ENCODE measurements around the gene ZNF764.
"Not testable (repeated sequence)": the region's sequence is repeated elsewhere in the genome, so short reads cannot be mapped to it uniquely, and the experiment has no call there.

Gene ZNF764

GRCh38 chr16:30530163-30531037 is 27.8 kb downstream of the ZNF764 start:
- no peaks in the 10 kb centered on the region for H3K9me3 Mint-ChIP-seq
- H3K27ac Mint-ChIP-seq = peak overlapping the region; percentile 55
- no peak overlapping the region for H3K4me3 Mint-ChIP-seq
- peaks cover 21% of the 10 kb centered on the region for H3K36me3 Mint-ChIP-seq (ENCODE audit: low read depth)
- H3K4me1 Mint-ChIP-seq (ENCODE audit: low read depth) = peaks cover 46% of the 10 kb centered on the region
- no peaks in the 10 kb centered on the region for H3K27me3 Mint-ChIP-seq

- Mint-ChIP-seq H3K27ac (no peak overlapping the region), H3K4me3 (no peak overlapping the region), H3K4me1 (ENCODE audit: low read depth) (peaks cover 43% of the 10 kb centered on the region), H3K27me3 (no peaks in the 10 kb centered on the region), H3K36me3 (ENCODE audit: low read depth) (peaks cover 17% of the 10 kb centered on the region), H3K9me3 (no peaks in the 10 kb centered on the region)
Observed at GRCh38 chr16:30528799-30529457, 29.2 kb downstream of the ZNF764 start.

- no peaks in the 10 kb centered on the region for H3K27me3 Mint-ChIP-seq
- H3K9me3 Mint-ChIP-seq = no peaks in the 10 kb centered on the region
- H3K4me3 Mint-ChIP-seq = peak overlapping the region; percentile 71
- peak overlapping the region; percentile 62 for H3K27ac Mint-ChIP-seq
- peaks cover 12% of the 10 kb centered on the region for H3K36me3 Mint-ChIP-seq (ENCODE audit: low read depth)
- H3K4me1 Mint-ChIP-seq (ENCODE audit: low read depth) = peaks cover 32% of the 10 kb centered on the region
Observed at GRCh38 chr16:30527635-30528178, 30.5 kb downstream of the ZNF764 start.

- Mint-ChIP-seq H3K36me3 (ENCODE audit: low read depth) (peaks cover 17% of the 10 kb centered on the region), H3K4me3 (peak overlapping the region; percentile 71), H3K27ac (peak overlapping the region; percentile 62), H3K4me1 (ENCODE audit: low read depth) (peaks cover 32% of the 10 kb centered on the region), H3K27me3 (no peaks in the 10 kb centered on the region), H3K9me3 (no peaks in the 10 kb centered on the region)
Observed at GRCh38 chr16:30526823-30527634, 31.1 kb downstream of the ZNF764 start.

GRCh38 chr16:30526137-30526822 is 31.9 kb downstream of the ZNF764 start, which contains the start of gene ZNF768:
ZNF768 (minus strand) TSS chr16:30526566; CDS start chr16:30526413, 153 bp downstream.
- Mint-ChIP-seq H3K27ac (peak within 1 kb of the TSS; percentile 62), H3K36me3 (ENCODE audit: low read depth) (peaks cover 20% of the 10 kb centered on the region), H3K4me3 (peak within 1 kb of the TSS; percentile 82), H3K4me1 (ENCODE audit: low read depth) (peaks cover 32% of the 10 kb centered on the region), H3K9me3 (no peaks in the 10 kb centered on the region), H3K27me3 (no peaks in the 10 kb centered on the region)

GRCh38 chr16:30525844-30526136 is 32.4 kb downstream of the ZNF764 start:
- Mint-ChIP-seq H3K4me3 (peak overlapping the region; percentile 82), H3K27ac (no peak overlapping the region), H3K4me1 (ENCODE audit: low read depth) (peaks cover 30% of the 10 kb centered on the region), H3K36me3 (ENCODE audit: low read depth) (peaks cover 16% of the 10 kb centered on the region), H3K9me3 (no peaks in the 10 kb centered on the region), H3K27me3 (no peaks in the 10 kb centered on the region)

- Mint-ChIP-seq H3K4me3 (no peak overlapping the region), H3K4me1 (ENCODE audit: low read depth) (peaks cover 22% of the 10 kb centered on the region), H3K27ac (peak overlapping the region; percentile 65), H3K27me3 (no peaks in the 10 kb centered on the region), H3K36me3 (ENCODE audit: low read depth) (peaks cover 21% of the 10 kb centered on the region), H3K9me3 (no peaks in the 10 kb centered on the region)
Observed at GRCh38 chr16:30524575-30525568, 33.3 kb downstream of the ZNF764 start.

- H3K27me3 Mint-ChIP-seq = no peaks in the 10 kb centered on the region
- no peaks in the 10 kb centered on the region for H3K9me3 Mint-ChIP-seq
- H3K36me3 Mint-ChIP-seq (ENCODE audit: low read depth) = peaks cover 30% of the 10 kb centered on the region
- H3K4me1 Mint-ChIP-seq (ENCODE audit: low read depth) = peaks cover 18% of the 10 kb centered on the region
- H3K4me3 Mint-ChIP-seq = no peak overlapping the region
- no peak overlapping the region for H3K27ac Mint-ChIP-seq
Observed at GRCh38 chr16:30523768-30524574, 34.2 kb downstream of the ZNF764 start.

- H3K27ac Mint-ChIP-seq, H3K9me3 Mint-ChIP-seq, H3K4me3 Mint-ChIP-seq, H3K27me3 Mint-ChIP-seq: not testable (repeated sequence)
- H3K4me1 Mint-ChIP-seq (ENCODE audit: low read depth) = peaks cover 10% of the 10 kb centered on the region
- peaks cover 37% of the 10 kb centered on the region for H3K36me3 Mint-ChIP-seq (ENCODE audit: low read depth)
Observed at GRCh38 chr16:30522702-30523463, 35.3 kb downstream of the ZNF764 start.

GRCh38 chr16:30521873-30522641 is 36.1 kb downstream of the ZNF764 start:
- H3K9me3 Mint-ChIP-seq = no peaks in the 10 kb centered on the region
- peaks cover 4% of the 10 kb centered on the region for H3K4me1 Mint-ChIP-seq (ENCODE audit: low read depth)
- no peak overlapping the region for H3K4me3 Mint-ChIP-seq
- H3K27ac Mint-ChIP-seq = peak overlapping the region; percentile 49
- peaks cover 45% of the 10 kb centered on the region for H3K36me3 Mint-ChIP-seq (ENCODE audit: low read depth)
- H3K27me3 Mint-ChIP-seq = no peaks in the 10 kb centered on the region

GRCh38 chr16:30521476-30521872 is 36.7 kb downstream of the ZNF764 start:
- H3K4me1 Mint-ChIP-seq (ENCODE audit: low read depth) = peaks cover 4% of the 10 kb centered on the region
- H3K36me3 Mint-ChIP-seq (ENCODE audit: low read depth) = peaks cover 51% of the 10 kb centered on the region
- no peak overlapping the region for H3K27ac Mint-ChIP-seq

More at GRCh38 chr16:30521476-30521872, 36.7 kb downstream of the ZNF764 start:
- Mint-ChIP-seq H3K9me3 (no peaks in the 10 kb centered on the region), H3K4me3 (no peak overlapping the region), H3K27me3 (no peaks in the 10 kb centered on the region)
